ENCODE data around the gene LRRC73. TPM values are rescaled to one million over a fixed set of nuclear protein-coding genes. Genes with fewer than 3 reads are reported as not detected.

Gene LRRC73
- total and polyA plus RNA-seq, 9 of the 15 experiments (the other 6 are each of a cell fraction or from before 2014, with no cell fraction given), result 0.07 to 0.55 (median 0.16) TPM; not detected in 3

DNA sequence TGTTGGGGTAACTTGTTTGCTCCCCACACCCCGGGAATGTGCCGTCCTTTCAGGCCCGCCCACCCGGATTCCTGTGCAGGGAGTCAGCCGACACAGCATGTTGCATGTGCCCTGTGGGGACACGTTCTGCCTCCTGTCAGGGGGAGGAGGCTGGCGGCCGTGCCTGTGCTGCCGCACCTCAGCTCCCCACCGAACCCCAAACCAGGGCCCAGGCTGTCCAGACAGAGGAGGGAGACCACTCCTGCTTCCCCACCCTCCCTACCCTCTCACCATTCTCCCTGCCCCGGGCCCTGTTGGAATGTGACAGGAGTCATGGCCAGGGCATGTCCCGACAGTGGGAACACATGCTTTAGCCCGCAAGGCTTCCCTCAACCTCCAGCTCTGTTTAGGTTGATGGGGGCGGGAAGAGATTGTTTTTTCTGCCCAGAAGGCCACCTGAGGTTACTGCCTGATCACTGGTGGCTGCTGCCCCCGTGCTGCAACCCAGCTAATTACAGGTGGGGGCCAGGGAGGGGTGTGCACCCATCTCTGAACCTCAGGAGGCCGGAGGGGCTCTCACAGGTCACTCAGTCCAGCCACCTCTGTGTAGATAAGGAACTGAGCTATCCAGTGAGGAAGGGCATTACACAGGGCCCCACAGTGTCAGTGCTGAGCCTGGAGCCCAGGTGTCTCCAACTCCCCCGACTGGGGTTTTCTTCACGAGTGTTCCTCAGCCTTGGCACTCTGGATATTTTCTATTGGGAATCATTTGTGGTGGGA is 13.6 kb downstream of the LRRC73 start (continued):
- TF ChIP-seq, protein P1, sequence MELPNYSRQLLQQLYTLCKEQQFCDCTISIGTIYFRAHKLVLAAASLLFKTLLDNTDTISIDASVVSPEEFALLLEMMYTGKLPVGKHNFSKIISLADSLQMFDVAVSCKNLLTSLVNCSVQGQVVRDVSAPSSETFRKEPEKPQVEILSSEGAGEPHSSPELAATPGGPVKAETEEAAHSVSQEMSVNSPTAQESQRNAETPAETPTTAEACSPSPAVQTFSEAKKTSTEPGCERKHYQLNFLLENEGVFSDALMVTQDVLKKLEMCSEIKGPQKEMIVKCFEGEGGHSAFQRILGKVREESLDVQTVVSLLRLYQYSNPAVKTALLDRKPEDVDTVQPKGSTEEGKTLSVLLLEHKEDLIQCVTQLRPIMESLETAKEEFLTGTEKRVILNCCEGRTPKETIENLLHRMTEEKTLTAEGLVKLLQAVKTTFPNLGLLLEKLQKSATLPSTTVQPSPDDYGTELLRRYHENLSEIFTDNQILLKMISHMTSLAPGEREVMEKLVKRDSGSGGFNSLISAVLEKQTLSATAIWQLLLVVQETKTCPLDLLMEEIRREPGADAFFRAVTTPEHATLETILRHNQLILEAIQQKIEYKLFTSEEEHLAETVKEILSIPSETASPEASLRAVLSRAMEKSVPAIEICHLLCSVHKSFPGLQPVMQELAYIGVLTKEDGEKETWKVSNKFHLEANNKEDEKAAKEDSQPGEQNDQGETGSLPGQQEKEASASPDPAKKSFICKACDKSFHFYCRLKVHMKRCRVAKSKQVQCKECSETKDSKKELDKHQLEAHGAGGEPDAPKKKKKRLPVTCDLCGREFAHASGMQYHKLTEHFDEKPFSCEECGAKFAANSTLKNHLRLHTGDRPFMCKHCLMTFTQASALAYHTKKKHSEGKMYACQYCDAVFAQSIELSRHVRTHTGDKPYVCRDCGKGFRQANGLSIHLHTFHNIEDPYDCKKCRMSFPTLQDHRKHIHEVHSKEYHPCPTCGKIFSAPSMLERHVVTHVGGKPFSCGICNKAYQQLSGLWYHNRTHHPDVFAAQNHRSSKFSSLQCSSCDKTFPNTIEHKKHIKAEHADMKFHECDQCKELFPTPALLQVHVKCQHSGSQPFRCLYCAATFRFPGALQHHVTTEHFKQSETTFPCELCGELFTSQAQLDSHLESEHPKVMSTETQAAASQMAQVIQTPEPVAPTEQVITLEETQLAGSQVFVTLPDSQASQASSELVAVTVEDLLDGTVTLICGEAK (IDR thresholded peaks at IDR 0.05), result no peak
- TF ChIP-seq, protein P1 (CRISPR knock-in tag; IDR thresholded peaks at IDR 0.05), result no peak
- TF ChIP-seq FOXA3 (CRISPR knock-in tag; conservative IDR thresholded peaks at IDR 0.05 in 1 of 2, IDR thresholded peaks at IDR 0.05 in 1 of 2) (no peak), CCNT2 (IDR thresholded peaks at IDR 0.05; ENCODE audit: borderline replicate concordance, extremely low read depth, insufficient read length, low read depth, low read length) (no peak), ZNF76 (CRISPR knock-in tag; IDR thresholded peaks at IDR 0.05; ENCODE audit: borderline replicate concordance) (no peak), PTBP1 (IDR thresholded peaks at IDR 0.05; ENCODE audit: low read depth, low read length) (no peak), DACH1 (IDR thresholded peaks at IDR 0.05; ENCODE audit: partially characterized antibody) (peak; percentile 13), KDM4B (IDR thresholded peaks at IDR 0.05; ENCODE audit: borderline replicate concordance in 2 of 2, low read depth in 1 of 2) (no peak), POLR2G (IDR thresholded peaks at IDR 0.05; ENCODE audit: low read depth, low read length) (0 out of 2 replicates have a peak, but pooled peaks have one; percentile 37), CC2D1A (IDR thresholded peaks at IDR 0.05) (peak; percentile 57; the same call in 1 of the 2 replicates), RFX5 (IDR thresholded peaks at IDR 0.05; ENCODE audit: low read depth, low read length) (no peak), POLR2AphosphoS5 (IDR thresholded peaks at IDR 0.05; ENCODE audit: control insufficient read depth, insufficient read depth, low read depth, low read length) (no peak)
- TF ChIP-seq, protein P2, sequence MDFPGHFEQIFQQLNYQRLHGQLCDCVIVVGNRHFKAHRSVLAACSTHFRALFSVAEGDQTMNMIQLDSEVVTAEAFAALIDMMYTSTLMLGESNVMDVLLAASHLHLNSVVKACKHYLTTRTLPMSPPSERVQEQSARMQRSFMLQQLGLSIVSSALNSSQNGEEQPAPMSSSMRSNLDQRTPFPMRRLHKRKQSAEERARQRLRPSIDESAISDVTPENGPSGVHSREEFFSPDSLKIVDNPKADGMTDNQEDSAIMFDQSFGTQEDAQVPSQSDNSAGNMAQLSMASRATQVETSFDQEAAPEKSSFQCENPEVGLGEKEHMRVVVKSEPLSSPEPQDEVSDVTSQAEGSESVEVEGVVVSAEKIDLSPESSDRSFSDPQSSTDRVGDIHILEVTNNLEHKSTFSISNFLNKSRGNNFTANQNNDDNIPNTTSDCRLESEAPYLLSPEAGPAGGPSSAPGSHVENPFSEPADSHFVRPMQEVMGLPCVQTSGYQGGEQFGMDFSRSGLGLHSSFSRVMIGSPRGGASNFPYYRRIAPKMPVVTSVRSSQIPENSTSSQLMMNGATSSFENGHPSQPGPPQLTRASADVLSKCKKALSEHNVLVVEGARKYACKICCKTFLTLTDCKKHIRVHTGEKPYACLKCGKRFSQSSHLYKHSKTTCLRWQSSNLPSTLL (IDR thresholded peaks at IDR 0.05), result no peak
- TF ChIP-seq, protein P3, sequence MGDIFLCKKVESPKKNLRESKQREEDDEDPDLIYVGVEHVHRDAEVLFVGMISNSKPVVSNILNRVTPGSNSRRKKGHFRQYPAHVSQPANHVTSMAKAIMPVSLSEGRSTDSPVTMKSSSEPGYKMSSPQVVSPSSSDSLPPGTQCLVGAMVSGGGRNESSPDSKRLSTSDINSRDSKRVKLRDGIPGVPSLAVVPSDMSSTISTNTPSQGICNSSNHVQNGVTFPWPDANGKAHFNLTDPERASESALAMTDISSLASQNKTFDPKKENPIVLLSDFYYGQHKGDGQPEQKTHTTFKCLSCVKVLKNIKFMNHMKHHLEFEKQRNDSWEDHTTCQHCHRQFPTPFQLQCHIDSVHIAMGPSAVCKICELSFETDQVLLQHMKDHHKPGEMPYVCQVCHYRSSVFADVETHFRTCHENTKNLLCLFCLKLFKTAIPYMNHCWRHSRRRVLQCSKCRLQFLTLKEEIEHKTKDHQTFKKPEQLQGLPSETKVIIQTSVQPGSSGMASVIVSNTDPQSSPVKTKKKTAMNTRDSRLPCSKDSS (IDR thresholded peaks at IDR 0.05; ENCODE audit: low read depth, partially characterized antibody), result no peak

Data from K562 (cell line).